ENCODE measurements around the gene IKBIP.
"Not testable (repeated sequence)": the region's sequence is repeated elsewhere in the genome, so short reads cannot be mapped to it uniquely, and the experiment has no call there.

IKBIP gene

GRCh38 chr12:98644712-98645571 is at the start of gene IKBIP, which contains the start of gene APAF1:
Gene IKBIP (minus strand): TSS chr12:98644788. CDS start chr12:98644701, 87 bp downstream.
Gene APAF1 (plus strand): TSS chr12:98645290. CDS start chr12:98648360, 3,070 bp downstream.
- peak; percentile 92 for DNase-seq (ENCODE audit: low read depth)

- no peak for DNase-seq (ENCODE audit: low read depth)
These were observed 46.8 kb upstream of the IKBIP start for GRCh38 chr12:98691351-98691750.

GRCh38 chr12:98686603-98687002 is 42.0 kb upstream of the IKBIP start:
- no peak for DNase-seq (ENCODE audit: low read depth)

- DNase-seq (ENCODE audit: low read depth) = no peak
These were observed 39.6 kb upstream of the IKBIP start for GRCh38 chr12:98684199-98684598.

GRCh38 chr12:98679611-98680005 is 35.0 kb upstream of the IKBIP start:
- DNase-seq (ENCODE audit: low read depth) = no peak

GRCh38 chr12:98678946-98679610 is 34.5 kb upstream of the IKBIP start:
- no peak for DNase-seq (ENCODE audit: low read depth)

GRCh38 chr12:98678236-98678945 is 33.8 kb upstream of the IKBIP start:
- DNase-seq (ENCODE audit: low read depth) = no peak

- DNase-seq (ENCODE audit: low read depth) = no peak
These were observed 30.3 kb upstream of the IKBIP start for GRCh38 chr12:98674841-98675240.

GRCh38 chr12:98671459-98671858 is 26.9 kb upstream of the IKBIP start:
- DNase-seq (ENCODE audit: low read depth) = no peak

GRCh38 chr12:98669751-98670150 is 25.2 kb upstream of the IKBIP start:
- DNase-seq (ENCODE audit: low read depth) = no peak

GRCh38 chr12:98660521-98660920 is 15.9 kb upstream of the IKBIP start:
- DNase-seq (ENCODE audit: low read depth) = no peak

- DNase-seq (ENCODE audit: low read depth) = no peak
These were observed 11.9 kb upstream of the IKBIP start for GRCh38 chr12:98656289-98657101.

GRCh38 chr12:98653866-98654493 is 9.4 kb upstream of the IKBIP start:
- no peak for DNase-seq (ENCODE audit: low read depth)

GRCh38 chr12:98651328-98651727 is 6.7 kb upstream of the IKBIP start:
- DNase-seq (ENCODE audit: low read depth) = no peak

- DNase-seq (ENCODE audit: low read depth) = no peak
These were observed 1.9 kb upstream of the IKBIP start for GRCh38 chr12:98646294-98647090.

- no peak for DNase-seq (ENCODE audit: low read depth)
These were observed 1.0 kb upstream of the IKBIP start for GRCh38 chr12:98645572-98646067.

GRCh38 chr12:98644433-98644711 is 216 bp downstream of the IKBIP start:
- no peak for DNase-seq (ENCODE audit: low read depth)

- DNase-seq (ENCODE audit: low read depth) = not testable (repeated sequence)
These were observed 1.8 kb downstream of the IKBIP start for GRCh38 chr12:98642801-98643200.

GRCh38 chr12:98639491-98639890 is 5.1 kb downstream of the IKBIP start:
- DNase-seq (ENCODE audit: low read depth) = no peak

- DNase-seq (ENCODE audit: low read depth) = no peak
These were observed 6.6 kb downstream of the IKBIP start for GRCh38 chr12:98638009-98638408.

GRCh38 chr12:98637068-98637467 is 7.5 kb downstream of the IKBIP start:
- DNase-seq (ENCODE audit: low read depth) = no peak
